Endothelial cell (in vitro differentiated cells): ENCODE measurements around the gene FEN1. TPM values are rescaled to one million over a fixed set of nuclear protein-coding genes. Genes with fewer than 3 reads are reported as not detected.

Source experiments
- DNase-seq: peaks from one replicate; pipeline ENCODE4 v3.0.0; 2021; ENCODE audit warnings: low spot score
- H3K27ac Mint-ChIP-seq: one replicate; pipeline ENCODE4 v1.8.0; 2021; ENCODE audit warnings: mixed read lengths, inconsistent platforms; ENCODE audit not compliant: unreplicated experiment
- H3K27me3 Mint-ChIP-seq: one replicate; pipeline ENCODE4 v1.8.0; 2021; ENCODE audit warnings: mild to moderate bottlenecking, moderate library complexity, mixed read lengths, inconsistent platforms; ENCODE audit not compliant: unreplicated experiment
- H3K36me3 Mint-ChIP-seq: one replicate; pipeline ENCODE4 v1.8.0; 2021; ENCODE audit warnings: mild to moderate bottlenecking, low read depth, mixed read lengths, inconsistent platforms; ENCODE audit not compliant: unreplicated experiment
- H3K4me1 Mint-ChIP-seq: one replicate; pipeline ENCODE4 v1.8.0; 2021; ENCODE audit warnings: mild to moderate bottlenecking, mixed read lengths, inconsistent platforms; ENCODE audit not compliant: unreplicated experiment
- H3K4me3 Mint-ChIP-seq: one replicate; pipeline ENCODE4 v1.8.0; 2021; ENCODE audit warnings: mild to moderate bottlenecking, mixed read lengths, inconsistent platforms; ENCODE audit not compliant: unreplicated experiment
- H3K9me3 Mint-ChIP-seq: one replicate; pipeline ENCODE4 v1.8.0; 2021; ENCODE audit warnings: mixed read lengths, inconsistent platforms; ENCODE audit not compliant: unreplicated experiment
- CTCF ChIP-seq: fragments of 200-600 bp; sonication (generic); IDR thresholded peaks from one replicate; pipeline ENCODE4 v1.5.0; 2021; ENCODE audit warnings: antibody characterized with exemption; ENCODE audit not compliant: unreplicated experiment
- total RNA-seq: library from RNA; stranded (reverse); fragmentation: NEBNext Ultra II Directional; extraction: Animal tissue kit (Norgen Biotek cat#: 25700); gene quantifications from one replicate; pipeline ENCODE4 v1.2.1, GENCODE V29; 2021; ENCODE audit not compliant: unreplicated experiment

FEN1 gene
- total RNA-seq, 1 donor from 2014 or later = 22.0 TPM

- peak overlapping the region; percentile 90 for H3K4me3 Mint-ChIP-seq
- TF ChIP-seq CTCF = no peak
- peak overlapping the region; percentile 61 for H3K27ac Mint-ChIP-seq
- H3K27me3 Mint-ChIP-seq = peaks cover 16% of the 10 kb centered on the region
- H3K36me3 Mint-ChIP-seq = peaks cover 9% of the 10 kb centered on the region
- no peaks in the 10 kb centered on the region for H3K9me3 Mint-ChIP-seq
- H3K4me1 Mint-ChIP-seq = peaks cover 16% of the 10 kb centered on the region
- no peak for DNase-seq
Measured at GRCh38 chr11:61817471-61818202, 24.9 kb downstream of the FEN1 start.

GRCh38 chr11:61820174-61820573 is 27.5 kb downstream of the FEN1 start:
- peaks cover 13% of the 10 kb centered on the region for H3K27me3 Mint-ChIP-seq
- no peak for DNase-seq
- H3K36me3 Mint-ChIP-seq = no peaks in the 10 kb centered on the region
- no peaks in the 10 kb centered on the region for H3K9me3 Mint-ChIP-seq
- TF ChIP-seq CTCF = no peak
- H3K4me1 Mint-ChIP-seq = peaks cover 13% of the 10 kb centered on the region
- no peak overlapping the region for H3K4me3 Mint-ChIP-seq
- no peak overlapping the region for H3K27ac Mint-ChIP-seq

- Mint-ChIP-seq H3K27me3 (peaks cover 9% of the 10 kb centered on the region), H3K36me3 (peaks cover 7% of the 10 kb centered on the region), H3K4me3 (peak overlapping the region; percentile 86), H3K4me1 (peaks cover 39% of the 10 kb centered on the region), H3K9me3 (no peaks in the 10 kb centered on the region), H3K27ac (peak overlapping the region; percentile 89)
- TF ChIP-seq CTCF = no peak
- DNase-seq = no peak
Measured at GRCh38 chr11:61826930-61827570, 34.3 kb downstream of the FEN1 start.

- TF ChIP-seq CTCF = peak; percentile 8
- Mint-ChIP-seq H3K27me3 (peaks cover 10% of the 10 kb centered on the region), H3K9me3 (no peaks in the 10 kb centered on the region), H3K4me1 (peaks cover 44% of the 10 kb centered on the region), H3K4me3 (peak within 1 kb of the TSS; percentile 98), H3K27ac (peak within 1 kb of the TSS; percentile 89), H3K36me3 (peaks cover 11% of the 10 kb centered on the region)
- DNase-seq = peak; percentile 93
Measured at GRCh38 chr11:61827571-61828378, 35.1 kb downstream of the FEN1 start, which contains the start of gene FADS2. Gene FADS2 (plus strand): TSS chr11:61828300. CDS start chr11:61828391, 91 bp downstream.
